GM23248 (cell line): ENCODE measurements around the gene MAG.

Source experiments
- EZH2 ChIP-seq: fragments of 200-600 bp; sonication (generic); IDR thresholded peaks from 2 replicates; pipeline ENCODE4 v1.6.1; 2018; ENCODE audit warnings: antibody characterized with exemption, mild to moderate bottlenecking; ENCODE audit not compliant: insufficient read depth, poor library complexity, severe bottlenecking
- EZH2phosphoT487 ChIP-seq: fragments of 200-600 bp; sonication (generic); IDR thresholded peaks from 2 replicates; pipeline ENCODE4 v1.6.1; 2018; ENCODE audit warnings: antibody characterized with exemption, moderate library complexity, mild to moderate bottlenecking, low read depth; ENCODE audit not compliant: insufficient read depth

- TF ChIP-seq EZH2 (no peak), EZH2phosphoT487 (no peak)
These were observed 30.4 kb upstream of the MAG start for GRCh38 chr19:35261356-35262100.
